GM18519 (cell line): ENCODE results near the gene LRRK1.

Experiments
- ATAC-seq: cut with Tn5 transposase; IDR thresholded peaks from one replicate; pipeline ENCODE4 v1.9.1; 2021; ENCODE audit warnings: mild to moderate bottlenecking, moderate library complexity; ENCODE audit not compliant: unreplicated experiment, low FRiP score

The LRRK1 gene, protein sequence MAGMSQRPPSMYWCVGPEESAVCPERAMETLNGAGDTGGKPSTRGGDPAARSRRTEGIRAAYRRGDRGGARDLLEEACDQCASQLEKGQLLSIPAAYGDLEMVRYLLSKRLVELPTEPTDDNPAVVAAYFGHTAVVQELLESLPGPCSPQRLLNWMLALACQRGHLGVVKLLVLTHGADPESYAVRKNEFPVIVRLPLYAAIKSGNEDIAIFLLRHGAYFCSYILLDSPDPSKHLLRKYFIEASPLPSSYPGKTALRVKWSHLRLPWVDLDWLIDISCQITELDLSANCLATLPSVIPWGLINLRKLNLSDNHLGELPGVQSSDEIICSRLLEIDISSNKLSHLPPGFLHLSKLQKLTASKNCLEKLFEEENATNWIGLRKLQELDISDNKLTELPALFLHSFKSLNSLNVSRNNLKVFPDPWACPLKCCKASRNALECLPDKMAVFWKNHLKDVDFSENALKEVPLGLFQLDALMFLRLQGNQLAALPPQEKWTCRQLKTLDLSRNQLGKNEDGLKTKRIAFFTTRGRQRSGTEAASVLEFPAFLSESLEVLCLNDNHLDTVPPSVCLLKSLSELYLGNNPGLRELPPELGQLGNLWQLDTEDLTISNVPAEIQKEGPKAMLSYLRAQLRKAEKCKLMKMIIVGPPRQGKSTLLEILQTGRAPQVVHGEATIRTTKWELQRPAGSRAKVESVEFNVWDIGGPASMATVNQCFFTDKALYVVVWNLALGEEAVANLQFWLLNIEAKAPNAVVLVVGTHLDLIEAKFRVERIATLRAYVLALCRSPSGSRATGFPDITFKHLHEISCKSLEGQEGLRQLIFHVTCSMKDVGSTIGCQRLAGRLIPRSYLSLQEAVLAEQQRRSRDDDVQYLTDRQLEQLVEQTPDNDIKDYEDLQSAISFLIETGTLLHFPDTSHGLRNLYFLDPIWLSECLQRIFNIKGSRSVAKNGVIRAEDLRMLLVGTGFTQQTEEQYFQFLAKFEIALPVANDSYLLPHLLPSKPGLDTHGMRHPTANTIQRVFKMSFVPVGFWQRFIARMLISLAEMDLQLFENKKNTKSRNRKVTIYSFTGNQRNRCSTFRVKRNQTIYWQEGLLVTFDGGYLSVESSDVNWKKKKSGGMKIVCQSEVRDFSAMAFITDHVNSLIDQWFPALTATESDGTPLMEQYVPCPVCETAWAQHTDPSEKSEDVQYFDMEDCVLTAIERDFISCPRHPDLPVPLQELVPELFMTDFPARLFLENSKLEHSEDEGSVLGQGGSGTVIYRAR (N-terminal part only)

DNA sequence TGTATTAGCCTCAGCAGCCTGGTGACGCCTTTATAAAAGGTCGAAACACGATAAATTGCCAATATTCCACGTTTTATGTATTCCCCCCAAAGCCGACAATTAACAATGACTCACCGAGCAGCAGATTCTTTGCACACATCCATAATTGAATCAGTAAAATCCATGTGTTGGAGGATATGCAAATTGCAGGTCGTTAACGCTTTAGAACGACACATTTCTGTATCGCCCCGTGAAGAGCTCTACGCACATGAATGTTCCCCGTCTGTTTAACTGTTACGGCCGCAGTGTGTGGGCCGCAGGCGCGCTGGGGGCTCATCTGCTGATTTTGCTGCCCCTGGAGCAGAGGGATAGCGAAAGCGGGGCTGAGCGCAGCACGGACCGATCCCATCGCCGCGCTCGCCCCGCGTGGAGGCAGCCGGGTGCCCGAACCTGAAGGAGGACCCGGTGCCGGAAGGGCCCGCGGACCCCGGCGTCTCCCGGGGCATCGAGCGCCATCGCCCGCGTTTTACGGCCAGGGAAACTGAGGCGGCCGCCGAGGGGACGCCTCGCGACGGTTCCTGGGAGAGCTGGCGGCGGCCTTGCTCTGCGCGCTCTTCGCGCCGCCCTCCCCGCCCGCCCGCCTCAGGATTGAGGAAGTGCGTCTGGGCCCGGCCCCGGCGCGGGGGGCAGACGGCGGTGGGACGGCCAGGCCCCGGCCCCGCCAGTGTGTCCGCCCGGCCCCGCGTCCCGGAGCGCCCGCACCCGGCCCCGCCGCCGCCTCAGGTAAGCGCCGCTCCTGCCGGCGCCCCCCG lies at the start of gene LRRK1:
TSS of gene LRRK1 (plus strand) at position 668 of the 791 bp plus-strand sequence. CDS start 5,276 bp downstream, outside the sequence.
- no peak for ATAC-seq

DNA sequence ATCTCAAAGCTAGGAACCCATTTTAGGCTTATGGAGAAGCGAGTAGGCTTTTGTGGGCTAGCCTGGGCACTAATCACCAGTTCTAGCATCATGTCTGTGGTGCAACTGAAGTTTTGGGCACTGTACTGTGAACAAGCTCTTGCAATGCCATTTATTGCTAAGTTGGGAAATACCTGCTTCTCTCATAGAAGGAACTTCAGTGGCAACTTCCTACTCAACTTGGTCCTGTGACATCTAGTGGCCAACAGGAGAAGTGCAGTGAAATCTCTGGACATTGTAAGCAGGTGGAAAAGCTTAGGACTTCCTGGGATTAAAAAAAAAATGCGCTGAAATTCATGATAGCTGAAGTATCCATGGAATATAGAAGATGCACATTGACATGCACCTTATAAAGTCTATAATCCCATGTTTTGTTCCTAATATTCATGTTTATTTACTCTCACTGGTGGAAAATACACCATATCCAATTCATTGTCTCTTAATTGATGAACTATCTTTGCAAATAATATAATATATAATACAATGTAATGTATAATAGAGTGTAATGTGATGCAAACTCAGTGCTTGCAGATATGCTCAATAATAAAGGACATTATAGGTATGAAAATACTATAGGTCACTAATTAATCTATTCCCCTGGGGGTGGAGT lies 46.0 kb upstream of the LRRK1 start:
- no peak for ATAC-seq

DNA sequence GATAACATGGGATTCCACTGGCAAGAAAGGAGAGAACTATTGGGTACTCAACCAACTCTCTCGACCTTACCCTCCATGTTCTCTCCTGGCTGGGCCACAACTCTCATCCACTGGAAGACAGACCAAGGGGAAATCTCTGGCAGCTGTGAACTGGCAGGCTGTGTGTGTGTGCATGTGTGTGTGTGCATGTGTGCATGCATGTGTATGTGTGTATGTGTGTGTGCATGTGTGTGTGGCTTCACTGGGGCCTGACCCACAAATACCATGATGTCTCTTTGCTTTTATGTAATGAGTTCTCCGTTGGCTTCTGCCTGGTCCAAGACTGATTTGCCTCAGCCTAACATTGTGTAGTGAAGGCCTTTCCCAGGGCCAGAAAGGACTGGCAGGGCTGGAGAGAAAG lies 43.7 kb upstream of the LRRK1 start:
- ATAC-seq: no peak

DNA sequence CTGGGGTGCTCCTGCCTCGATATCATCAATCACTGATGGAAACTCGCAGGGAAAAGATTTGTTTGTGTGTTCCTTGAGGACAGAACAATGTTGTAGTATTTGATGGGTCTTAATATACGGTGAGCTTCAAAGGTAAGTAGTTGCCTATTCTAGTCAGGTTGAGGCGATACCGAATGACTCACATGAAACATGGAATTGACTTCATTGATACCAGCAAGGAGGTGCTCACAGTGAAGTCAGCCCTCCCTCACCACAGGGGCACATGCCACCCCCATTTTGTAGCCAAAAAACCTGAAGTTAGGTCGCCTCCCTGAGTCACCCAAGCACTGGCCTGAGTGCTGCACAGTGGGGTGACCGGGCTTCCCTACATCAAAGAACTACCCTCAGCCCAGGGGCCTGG lies 43.2 kb upstream of the LRRK1 start:
- ATAC-seq: no peak

DNA sequence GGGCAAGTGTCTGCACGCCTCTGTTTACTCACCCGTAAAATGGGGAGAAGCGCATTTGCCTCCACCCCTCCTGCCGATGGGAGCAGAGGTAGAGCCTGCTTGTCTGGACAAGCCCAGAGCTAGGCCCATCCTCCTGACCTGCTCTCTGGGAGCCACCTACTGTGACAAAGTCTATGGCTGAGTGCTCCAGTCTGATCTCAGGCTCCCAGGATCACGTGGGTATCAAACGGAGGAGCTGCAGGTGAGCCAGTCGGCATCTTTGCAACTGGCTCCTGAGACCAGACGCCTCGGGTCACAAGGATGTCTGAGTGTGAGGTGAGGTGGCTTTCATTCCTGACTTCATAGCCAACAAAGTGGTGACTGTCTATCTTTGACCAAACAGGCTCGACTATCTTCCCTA lies 41.6 kb upstream of the LRRK1 start:
- no peak for ATAC-seq

DNA sequence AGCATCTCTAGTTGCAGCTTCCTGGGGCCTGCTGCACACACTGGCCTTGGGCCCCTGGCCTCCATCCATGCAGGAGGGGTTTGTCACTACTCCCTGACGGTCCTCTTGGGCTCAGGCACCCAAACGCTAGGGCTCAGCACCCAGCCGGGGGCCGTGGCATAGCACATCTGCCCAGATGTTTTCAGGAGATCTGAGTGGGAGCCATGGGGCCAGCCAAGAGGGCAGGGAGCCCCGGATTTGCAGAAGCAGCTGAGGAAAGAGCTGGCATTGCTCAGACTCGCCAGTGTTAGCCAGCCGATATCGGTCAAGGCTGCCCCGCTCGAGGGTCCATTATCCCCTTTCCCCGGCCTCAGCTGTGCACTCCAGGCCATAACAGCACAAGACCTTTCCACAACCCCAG lies 41.0 kb upstream of the LRRK1 start:
- no peak for ATAC-seq

DNA sequence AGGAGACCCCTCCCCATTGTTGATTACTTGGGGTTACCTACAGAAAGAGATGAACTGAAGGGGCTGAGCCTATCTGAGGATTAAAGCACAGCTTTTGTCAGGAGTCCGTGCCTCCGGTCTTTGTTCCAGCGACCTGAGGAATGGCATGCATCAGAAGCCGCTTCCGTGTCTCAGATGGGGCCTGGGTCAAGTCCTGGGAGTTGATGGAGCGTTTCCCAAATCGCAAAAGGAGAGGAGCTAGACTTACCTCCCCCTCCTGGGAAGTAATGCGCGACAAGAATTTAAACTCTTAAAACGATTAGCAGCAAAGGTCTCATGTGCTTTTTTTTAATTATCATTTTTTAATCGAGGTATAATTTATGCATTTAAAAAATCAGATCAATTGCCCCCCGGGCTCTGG lies 40.5 kb upstream of the LRRK1 start:
- ATAC-seq: no peak

DNA sequence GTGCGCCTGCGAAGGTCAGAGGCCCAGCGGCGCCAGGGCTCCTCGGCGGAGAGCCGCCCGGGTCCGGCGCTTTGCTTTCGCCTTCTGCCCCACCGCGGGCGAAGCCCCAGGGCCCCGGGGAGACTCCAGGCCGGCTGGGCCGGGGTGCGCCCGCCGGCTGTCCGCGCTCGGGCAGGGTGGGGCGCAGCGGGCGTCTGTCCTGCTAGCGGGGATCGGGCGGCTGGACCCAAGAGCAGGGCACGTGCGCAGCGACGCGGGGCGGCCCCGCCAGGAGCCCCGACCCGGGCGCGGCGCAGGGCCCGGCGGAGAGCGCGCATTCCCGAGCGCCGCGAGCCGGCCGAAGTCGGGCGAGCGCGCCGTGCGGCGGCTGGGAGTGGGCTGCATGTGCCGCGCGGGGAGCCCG lies 40.1 kb upstream of the LRRK1 start:
- ATAC-seq: no peak

DNA sequence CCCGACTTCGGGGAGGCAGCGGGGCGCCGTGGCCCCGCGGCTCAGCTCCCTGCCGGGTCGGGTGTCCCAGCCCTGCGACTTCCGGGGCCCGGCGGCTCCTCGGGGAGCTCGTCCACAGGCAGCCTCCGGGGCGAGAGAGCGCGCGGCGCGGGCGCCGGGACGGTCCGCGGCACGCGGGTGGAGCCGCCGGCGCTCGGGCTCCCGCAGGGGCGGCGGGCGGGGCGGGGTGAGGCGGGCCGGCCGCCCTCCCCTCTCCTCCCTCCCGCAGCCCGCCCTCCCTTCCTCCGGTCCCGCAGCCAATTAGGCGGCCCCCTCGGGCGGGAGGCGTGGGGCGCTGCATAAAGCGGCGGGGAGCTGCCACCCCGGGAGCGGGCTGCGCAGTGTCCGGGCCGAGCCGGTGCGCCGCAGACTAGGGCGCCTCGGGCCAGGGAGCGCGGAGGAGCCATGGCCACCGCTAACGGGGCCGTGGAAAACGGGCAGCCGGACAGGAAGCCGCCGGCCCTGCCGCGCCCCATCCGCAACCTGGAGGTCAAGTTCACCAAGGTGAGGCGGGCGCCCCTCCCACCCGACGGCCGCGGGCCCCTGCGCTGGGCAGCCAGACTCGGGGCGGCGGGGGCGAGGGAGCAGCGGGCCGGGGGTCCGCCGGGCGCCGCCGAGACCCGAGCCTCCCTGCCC lies 39.6 kb upstream of the LRRK1 start, which contains the start of gene ALDH1A3:
TSS of gene ALDH1A3 (plus strand) at position 368 of the 675 bp plus-strand sequence. CDS start at position 445, 77 bp downstream.
- no peak for ATAC-seq

DNA sequence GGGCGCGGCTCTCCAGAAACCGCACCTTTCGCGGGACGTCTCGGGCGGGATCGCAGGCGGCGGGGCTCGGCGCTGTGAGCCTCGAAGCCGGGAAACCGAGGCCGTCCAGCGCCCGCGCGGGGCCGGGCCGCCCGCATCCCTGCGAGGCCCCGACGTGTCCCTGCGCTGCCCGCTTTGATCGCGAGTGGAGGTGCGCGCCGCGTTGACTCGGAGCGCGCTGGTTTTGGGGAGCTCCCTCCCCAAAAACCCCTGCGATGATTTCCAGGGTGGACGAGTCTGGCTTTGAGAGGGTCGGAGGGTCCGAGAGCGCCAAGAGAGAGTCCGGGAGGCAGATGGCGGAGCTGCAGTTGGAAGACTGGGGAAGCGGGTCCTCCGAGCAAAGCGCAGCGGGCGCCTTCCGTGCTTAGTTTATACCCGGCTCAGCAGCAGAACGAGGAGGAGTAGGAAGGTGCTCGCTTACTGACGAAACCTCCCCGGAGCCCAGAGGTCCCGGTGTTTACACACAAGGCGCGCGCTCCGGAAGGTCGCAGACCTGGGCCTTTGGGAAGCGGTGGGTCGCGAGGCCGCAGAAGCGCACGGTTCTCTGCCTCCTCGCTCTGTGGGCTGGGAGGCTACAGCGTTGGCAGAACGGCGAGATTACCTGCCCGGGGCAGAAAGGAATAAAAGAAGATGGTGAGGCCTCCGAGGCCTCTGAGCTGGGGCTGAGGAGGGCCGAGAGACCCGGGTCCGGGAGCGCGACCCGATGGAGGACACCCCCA lies 38.8 kb upstream of the LRRK1 start:
- ATAC-seq: no peak

DNA sequence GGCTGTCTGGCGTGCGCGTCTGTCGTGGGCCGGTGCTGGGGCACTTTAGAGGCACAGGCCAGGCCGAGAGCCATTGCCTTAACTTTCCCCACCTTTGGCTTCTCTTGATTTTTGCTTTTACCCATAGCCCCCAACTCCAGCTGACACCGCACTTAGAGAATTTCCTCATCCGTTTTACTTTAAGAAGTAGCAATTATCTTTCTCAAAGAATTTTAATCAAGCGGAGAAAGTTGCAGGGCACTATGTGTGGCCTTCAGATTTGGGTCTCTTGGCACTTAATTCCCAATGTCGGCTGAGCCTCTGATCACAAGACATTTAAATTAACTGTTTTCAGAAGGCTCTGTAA lies 38.3 kb upstream of the LRRK1 start:
- ATAC-seq: no peak

DNA sequence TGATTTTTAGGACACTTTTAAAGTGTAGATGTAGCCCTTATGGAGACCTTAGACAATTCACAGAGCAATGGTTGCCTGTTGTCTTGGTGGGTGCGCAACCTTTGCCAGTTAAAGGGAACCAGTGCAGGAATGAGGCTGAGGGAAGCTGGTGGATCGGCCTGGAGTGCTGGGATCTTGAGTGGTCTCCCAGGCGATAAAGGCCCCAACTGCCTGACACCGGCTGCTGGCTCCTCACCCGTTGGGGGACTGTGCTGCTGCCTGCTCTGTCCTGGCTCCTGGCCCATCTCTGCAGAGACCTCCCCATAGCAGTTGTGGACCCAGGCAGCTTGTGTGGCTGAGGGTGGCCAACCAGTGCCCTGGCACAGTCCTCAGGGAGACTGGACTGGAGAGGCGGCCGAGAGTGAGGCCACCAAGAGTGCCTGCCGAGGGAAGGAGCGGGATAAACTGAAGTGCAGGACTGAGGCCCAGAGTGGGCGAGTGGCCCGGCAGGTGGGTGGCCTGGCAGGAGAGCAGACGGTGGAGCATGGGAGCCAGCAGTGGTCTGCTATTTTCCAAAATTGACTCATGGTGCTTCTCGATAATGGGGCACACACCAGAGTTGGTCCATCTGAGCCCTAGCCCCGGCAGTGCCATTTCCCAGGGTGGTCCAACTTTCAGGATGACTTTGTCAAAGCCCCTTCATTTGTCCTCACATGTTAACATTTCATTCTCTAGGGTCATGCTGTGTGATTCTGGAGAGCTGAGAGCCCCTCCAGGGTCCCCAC lies 37.4 kb upstream of the LRRK1 start:
- ATAC-seq: no peak

DNA sequence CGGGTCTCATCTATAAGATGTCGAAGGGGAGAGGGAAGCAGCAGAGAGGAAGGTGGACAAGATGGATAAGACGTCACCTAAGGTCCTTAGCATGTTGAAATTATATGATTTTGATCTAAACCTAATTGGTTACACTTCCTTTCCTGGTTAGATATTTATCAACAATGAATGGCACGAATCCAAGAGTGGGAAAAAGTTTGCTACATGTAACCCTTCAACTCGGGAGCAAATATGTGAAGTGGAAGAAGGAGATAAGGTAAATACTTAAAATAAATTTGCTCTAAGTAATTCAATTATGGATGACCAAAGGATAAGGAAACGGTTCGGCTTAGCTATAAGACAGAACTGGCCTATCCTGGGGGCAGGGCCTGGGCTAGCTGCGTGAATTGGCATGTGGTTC lies 34.0 kb upstream of the LRRK1 start:
- no peak for ATAC-seq

DNA sequence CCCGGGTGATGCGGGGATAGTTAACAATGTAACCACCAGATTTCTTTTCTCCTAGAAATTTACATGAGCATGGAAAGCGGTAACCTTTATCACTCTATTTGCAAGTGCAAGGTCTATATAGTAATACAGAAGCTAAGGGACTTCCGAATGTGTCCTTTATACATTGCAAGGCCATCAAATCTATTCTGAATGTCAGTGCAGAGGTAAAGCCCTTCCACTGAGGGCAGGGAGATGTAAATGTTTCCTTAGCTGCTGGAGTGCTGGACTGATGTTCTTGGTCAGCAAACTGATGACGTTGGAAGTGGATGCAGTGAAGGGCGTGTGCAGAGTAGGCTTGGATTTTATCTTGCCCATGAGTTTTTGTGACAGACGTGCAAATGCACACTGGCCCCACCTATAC lies 33.3 kb upstream of the LRRK1 start:
- no peak for ATAC-seq

DNA sequence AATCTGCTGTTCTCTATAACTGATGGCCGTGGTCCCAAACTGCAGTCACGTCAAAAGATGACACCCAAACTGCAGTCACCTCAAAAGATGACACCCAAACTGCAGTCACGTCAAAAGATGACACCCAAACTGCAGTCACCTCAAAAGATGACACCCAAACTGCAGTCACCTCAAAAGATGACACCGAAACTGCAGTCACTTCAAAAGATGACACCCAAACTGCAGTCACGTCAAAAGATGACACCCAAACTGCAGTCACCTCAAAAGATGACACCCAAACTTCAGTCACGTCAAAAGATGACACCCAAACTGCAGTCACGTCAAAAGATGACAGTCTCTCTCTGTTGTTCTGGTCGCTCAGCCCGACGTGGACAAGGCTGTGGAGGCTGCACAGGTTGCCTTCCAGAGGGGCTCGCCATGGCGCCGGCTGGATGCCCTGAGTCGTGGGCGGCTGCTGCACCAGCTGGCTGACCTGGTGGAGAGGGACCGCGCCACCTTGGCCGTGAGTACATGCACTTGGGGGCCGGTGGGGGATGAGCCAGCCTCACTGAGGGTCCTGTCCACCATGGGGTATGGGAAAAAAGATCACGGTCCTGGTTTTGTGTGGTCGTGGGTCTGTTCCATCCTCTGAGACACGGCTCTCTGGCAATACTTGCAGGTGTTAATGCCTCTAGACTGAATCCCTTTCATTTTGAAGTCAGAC lies 31.8 kb upstream of the LRRK1 start:
- ATAC-seq: no peak

DNA sequence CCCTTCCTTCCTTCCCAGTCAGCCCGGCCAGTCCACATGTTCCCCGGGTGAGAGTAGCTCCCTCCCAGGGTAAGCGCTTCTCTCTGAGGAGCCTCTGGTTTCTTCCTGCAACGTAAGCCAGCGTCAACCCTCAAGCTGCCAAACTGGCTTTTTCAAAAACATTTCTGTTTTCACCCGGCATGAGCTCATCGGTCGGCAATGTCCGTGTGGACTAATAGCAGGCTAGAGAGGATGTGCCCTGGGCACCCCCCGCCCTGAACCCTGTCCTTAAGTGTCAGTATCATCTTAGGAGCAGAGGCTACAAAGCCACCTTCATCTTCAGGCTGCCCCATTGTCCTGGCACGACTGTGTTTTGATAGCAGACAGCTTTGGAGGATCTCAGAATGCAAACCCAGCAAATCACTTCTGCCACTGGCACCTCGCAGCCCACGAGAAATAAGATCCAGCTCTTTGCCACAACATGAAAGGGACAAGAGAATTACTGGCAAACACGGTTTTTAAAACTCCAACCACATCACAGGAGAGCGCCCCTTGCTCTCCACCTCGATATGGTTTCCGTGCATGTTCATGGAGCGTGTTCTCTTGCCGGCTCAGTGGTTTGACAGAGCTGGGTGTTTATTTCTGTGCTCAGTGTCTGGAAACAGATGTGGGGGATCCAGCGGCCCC lies 29.6 kb upstream of the LRRK1 start:
- ATAC-seq: no peak
